Stimulated activated CD8-positive, alpha-beta memory T cell treated with anti-CD3 and anti-CD28 coated beads, Interleukin-7, amount 100 ng/mL, for 24 hours (primary cell): ENCODE data around the gene LDAH.

Experiments used
- DNase-seq: peaks from one replicate; pipeline ENCODE4 v3.0.0-alpha.2; 2020; ENCODE audit warnings: low read depth

Gene LDAH

DNA sequence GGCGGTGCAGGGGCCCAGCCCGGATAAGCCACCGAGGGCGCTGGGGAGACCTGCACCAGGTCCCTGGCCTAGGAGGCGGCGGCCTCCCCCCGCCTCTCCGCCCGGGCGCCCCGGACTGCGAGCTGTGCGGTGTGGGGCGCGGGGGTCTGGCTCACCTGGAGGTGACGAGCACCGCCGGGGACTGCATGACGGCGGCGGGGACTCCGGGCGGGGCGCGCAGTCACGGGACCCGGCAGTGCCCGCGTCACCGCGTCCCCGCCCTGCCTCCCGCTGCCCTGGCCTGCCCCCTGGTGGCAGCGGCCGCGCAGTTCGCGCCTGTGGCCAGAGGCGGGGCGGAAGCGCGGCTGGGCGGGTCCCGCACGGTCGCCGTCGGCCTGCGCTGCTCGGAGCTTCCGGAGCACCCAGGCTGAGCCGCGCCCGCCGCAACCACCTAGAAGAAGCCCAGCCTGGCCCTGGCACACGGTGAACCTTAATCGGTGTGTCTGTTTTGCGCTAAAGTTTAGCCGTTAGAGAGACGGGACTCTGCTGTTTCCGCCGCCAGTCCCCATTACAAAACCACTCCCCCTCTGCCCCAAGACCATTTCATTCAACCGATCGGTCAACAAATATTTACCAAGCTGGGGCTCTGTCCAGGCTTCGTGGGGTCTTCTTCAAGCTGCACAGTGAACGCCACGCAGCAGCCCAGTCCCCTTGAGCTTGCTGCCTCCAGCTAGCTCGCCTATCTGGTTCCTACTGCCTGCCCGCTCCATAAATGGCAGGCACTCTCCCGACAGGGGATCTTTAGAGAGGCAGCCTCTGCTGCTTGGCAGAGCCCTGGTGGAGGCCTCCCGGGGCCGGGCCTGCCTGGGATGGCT is 171.8 kb downstream of the LDAH start, which contains the start of gene HS1BP3:
Gene HS1BP3, minus strand, starts transcription at position 222 of the 854 bp plus-strand sequence. Its CDS starts 35 bp downstream, at position 187.
- peak; percentile 66 for DNase-seq

DNA sequence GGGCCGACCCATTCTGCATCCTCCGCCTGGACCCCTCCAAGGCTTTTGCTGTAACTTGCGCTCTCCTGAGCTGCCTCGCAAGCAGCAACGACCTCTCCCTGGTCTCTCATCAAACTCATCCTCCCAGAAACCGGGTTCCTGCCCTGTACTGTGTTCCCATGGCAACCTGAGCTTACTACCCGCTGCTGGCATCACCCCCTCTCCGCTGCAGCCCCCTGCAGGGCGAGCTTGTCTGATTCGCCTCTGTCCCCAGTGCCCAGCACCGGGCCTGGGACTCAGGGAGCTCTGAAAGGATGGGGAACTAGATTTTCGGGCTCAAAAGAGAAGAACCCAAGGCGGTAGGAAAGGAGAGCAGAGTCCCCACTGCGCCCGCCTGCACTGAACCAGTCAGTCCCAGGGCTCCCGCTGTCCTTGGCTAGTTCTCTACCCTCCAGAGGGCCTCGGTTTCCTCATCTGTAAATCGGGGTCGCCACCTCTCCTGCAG is 172.5 kb downstream of the LDAH start:
- DNase-seq = no peak

DNA sequence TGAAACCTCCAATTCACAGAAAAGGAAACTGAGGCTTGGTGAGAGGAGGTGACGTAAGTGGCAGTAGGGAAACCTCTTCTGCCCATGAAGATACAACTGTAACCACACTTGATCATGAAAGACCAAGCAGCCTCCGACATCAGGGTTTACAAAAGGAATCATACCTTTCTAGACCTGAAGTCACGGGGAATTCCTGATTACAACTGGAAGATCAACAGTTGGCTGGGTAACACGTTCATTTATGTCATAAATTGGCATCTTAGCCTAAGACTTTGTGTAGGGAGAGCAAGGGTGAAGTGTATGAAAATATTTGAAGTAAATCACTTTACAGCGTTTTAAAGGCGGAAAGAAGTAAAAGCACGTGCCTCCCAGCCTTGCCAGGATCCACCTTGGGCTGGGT is 172.9 kb downstream of the LDAH start:
- no peak for DNase-seq

DNA sequence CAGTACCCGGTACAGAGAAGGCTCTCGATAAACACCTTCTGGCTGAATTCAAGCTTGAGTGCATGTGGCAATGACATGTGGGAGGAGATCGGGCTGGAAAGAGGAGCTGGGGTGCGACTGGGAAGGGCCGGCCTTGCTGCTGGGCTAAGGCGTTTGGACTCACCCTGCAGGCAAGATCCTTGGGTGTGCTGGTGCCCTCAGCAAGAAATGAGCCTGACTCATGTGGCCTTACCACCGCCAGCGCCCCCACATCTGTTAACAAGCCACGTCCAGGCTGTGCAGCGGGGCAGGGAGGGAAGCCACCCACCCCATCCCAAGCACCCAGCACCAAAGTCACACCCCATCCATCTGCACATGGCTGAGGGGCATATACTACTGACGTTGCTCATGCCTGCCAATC is 173.3 kb downstream of the LDAH start:
- no peak for DNase-seq

DNA sequence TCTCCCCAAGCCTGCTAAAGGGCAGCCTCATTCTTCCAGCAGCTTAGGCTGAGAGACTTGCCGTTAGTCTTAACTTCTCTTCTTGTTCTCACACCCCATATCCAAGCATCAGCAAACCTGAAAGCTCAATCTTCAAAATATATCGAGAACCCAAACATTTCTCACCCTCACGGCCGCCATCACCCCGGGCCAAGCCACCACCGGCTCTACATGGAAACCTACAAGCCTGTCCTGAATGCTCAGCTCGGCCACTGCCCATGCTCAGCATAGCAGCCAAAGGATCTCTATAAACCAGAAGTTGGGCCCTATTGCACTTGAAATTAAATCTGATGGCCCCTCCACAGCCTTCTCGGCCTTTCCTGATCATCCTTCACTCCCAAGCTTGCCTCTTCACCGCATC is 174.1 kb downstream of the LDAH start:
- DNase-seq = no peak

DNA sequence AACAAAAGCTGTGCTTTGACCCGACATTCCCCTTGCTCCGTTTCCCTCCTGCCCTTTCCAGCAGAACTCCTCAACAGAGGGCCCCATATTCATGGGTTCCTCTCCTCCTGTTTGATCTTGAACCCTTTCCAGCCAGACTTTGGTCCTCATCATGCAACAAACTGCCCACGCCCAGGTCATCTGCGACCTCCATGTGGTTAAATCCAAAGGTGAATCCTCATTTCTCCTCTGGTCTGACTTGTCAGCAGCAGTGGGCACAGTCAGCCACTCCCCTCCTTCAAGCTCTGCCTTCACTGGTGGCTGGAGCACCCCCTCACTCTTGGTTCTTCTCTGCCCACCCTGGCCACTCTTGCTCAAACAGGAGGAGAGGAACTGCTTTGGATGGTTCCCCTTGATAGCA is 174.7 kb downstream of the LDAH start:
- DNase-seq = no peak

DNA sequence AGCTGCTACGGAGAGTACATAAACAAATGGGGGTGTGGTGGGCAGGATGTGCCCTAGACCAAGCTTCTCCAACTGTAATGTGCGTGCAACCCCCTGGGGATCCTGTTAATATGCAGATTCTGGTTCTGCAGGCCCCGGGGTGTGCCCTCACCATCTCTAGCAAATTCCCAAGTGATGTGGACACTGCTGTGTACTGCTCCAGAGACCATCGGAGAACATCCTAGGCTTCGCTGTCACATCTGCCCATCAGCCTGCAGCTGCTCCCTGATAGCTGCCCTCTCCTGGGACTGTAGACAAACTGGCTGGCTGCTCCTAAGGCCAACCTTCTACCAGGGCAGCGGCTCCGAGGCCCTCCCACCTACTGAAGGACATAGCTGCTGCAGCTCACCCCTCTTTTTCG is 175.2 kb downstream of the LDAH start:
- DNase-seq = no peak

DNA sequence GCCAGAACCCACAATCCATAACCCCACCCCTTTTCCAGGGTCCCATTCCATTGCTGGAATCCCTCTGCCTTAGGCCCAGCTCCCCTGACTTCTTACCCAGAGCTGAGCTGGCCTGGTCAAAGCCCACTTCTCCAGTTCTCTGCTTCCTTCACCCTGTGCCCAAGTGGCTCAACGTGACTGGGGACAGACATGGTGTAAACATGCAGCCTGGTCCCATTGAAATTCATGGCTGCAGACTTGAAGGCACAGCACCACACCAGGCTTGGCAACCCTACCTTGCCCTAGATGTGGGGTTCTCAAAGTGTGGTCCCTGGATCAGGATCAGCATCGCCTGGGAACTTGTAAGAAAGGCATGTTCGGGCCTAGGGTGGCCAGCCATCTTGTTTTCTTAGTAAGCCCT is 175.7 kb downstream of the LDAH start:
- no peak for DNase-seq

DNA sequence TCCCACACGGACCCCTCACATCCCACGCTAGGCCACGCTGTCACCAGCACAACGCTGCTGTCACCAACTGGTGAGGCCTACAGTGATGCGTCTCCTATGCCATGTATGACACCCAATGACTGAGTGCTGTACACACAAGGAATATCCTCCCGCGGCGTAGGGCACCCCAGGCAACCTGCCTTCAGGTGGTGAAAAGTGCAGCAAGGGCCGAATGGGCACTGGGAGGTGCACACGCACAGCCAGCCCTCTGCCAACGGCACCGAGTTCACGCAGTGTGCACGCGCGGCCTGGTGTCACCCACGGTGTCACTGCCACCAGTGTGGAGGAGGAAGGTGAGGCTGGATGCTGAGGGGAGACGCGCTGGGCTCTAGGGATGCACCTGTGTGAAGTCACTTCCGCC is 176.5 kb downstream of the LDAH start:
- no peak for DNase-seq

DNA sequence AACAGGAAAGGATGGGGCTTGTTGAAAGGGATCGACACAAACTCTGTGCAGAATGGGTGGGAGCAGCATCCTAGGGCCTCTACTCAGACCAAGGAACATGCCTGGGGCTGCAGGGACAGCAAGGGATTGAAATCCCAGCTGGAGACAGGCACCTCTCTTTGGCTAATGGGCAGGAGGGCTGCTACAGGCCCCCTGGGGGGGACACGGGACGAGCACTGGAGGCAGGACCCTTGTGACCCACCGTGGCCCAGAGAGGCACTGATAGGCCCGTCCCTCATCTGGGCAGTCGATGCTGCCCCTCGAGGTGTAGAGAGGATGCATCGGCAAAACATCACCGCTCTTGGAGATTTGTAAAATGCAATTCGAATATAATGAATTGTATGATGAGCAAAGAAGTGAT is 177.1 kb downstream of the LDAH start:
- DNase-seq = no peak

DNA sequence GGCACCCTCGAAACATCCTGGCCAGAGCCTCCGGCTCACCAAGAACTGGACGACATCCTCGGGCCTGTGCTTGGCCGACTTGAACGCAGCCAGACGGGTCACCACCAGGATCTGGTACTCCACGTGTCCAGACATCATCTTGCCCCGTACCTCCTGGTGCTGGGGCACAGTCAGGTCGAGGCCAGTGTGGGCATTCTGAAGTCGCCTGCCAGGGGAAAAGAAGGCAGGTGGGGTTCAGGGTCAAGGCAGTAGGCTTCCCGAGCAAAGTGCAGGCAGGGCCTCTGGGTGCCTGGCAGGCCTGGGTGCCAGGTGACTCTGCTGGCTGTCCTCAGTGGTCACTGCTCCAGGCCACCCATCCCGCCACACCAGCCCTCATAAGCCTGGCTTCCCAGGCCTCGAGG is 177.6 kb downstream of the LDAH start:
- DNase-seq = no peak

DNA sequence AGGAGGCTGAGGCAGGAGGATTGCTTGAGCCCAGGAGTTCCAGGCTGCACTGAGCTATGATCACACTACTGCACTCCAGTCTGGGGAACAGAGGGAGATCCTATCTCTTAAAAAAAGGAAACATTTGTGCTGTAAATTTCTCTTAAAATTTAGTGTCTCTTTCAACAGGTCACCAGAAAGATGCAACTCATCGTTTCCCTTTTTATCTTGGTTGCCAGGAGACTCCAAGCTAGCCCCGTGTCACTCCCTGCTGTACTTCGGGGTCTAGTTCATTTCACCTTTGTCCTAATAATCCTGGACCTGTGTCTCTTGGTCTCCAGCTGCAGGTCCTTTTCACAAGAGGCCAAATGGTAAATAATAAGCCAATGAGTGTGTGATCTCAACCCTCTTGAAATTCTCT is 179.1 kb downstream of the LDAH start:
- DNase-seq = no peak

DNA sequence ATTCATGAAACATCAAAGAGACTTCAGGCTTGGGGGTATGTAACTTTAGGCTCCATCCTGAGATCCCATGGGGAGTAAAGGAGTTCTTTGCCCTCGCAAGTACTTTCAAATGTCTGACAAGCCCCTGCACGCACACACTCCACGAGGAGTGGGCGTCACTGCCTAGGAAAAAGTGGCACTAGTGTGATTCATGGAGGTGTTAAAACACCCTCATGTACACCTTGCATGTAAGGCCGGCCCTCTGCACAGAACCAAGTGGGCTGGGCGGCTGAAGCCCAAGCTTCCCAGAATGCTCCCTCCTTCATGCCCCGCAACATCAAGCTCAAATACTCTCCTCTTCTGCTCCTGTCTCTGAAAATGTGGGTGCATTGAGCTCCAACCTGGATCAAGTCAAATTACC is 179.8 kb downstream of the LDAH start:
- no peak for DNase-seq

DNA sequence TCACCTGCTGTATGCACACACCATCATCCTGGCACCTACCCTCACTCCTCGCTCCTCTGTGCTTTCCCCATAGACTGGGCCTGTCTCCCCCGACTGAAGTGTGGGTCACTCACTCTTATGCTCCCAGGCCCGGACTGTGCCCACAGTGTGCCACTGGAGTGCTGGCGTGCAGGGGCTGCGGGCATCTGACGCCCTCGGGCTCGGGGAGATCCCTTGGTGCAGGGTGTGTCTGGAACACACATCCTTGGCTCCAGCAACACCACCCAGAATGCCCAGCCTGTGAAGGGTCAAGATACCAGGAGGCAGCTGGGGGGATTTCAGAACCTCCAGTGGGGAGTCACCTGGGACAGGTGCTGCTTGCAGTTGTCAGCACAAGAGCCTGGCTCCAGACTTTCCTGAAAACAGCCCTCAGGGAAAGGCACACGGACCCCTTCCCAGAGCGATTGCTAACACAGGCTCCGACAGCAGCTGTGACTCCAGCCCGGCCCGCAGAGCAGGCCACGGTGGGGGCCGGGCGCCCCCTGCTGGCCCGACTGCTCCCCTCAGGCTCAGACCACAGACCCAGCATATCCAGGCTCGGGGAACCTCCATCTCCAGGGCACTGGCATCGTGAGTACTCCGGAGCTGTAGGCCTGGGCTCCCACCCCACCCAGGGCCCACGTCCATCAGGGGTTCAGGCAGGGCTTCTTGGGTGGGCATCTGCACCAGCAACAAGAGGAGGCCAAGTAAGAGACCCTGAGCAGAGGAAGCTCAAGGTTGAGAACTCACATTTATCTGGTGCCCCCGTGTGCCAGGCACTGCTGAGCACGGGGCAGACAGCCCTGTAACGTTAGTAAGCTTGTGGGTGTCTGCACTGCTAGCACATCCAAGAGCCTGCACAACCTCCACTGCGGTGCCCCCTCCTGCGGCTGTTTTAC is 180.6 kb downstream of the LDAH start:
- peak; percentile 53 for DNase-seq

DNA sequence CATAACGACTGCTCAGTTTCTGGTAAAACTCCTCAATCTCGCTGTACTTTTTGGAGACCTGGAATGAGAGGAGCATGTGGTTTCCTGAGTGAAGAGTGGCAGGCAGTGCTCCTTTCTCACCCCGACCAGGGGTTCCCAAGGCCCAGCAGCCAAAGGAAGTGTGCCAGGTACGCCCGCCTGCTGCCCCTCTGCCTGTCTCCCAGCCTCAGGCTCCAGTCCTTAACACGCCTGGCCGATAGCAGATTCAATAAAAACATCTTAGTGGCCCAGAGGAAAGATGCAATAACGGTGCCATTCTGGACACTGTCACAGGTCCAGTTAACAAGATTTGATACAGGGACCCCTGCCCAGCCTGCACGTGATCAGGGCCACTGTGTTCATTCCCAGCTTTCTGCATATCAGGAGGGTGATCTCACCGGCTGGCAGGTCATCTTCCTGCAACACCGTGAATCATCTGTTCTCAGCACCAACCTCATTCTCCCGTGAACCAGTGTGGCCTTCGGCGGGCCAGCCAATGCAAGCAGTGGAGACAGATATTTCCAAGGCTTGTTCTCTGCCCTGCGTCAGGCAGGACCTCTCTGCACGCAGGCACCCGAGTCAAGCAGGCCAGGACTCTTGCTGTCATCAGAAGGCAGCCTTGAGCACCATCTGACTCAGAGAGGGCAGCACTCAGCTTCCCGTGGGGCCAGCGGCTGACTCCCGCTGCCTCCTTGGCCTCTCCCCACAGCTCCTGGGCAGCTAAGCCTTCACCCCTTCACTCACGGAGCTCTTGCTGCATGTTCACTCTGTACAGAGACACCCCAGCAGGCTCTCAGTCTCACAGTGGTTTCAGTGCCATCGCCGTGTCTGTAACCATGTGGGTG is 181.5 kb downstream of the LDAH start:
- no peak for DNase-seq

DNA sequence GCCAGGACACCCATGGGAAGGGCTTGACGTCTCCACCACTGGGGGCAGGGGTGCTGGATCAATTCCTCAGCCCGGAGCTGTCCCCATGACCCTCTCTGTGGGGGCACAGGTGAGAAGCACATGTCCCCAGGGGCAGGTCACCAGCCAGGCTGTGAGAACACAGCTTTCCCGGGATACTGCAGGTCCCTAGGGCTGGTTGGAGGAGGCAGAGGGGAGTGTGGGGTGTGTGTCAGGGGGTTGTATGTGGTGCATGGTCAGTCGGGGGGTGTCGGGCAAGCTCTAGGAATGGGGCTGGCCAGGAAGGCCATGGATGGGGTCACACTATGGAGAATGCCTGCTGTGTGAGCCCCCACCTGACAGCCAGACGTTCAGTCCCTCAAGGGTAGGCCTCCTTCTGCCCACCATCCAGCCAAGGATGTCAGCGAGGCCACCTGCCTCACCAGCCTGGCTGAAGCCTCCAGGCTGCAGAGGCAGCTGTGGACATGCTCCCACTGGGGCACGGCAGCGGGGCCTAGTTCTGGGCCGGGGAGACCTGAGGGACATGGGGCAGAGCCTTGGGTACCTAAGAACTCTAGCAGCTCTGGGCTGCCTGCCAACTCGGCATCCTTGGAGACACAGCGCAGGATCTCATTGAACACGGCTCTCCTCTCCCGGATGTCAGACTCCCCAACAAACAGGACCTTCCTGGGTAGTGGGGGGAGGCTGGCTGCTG is 182.3 kb downstream of the LDAH start:
- no peak for DNase-seq

DNA sequence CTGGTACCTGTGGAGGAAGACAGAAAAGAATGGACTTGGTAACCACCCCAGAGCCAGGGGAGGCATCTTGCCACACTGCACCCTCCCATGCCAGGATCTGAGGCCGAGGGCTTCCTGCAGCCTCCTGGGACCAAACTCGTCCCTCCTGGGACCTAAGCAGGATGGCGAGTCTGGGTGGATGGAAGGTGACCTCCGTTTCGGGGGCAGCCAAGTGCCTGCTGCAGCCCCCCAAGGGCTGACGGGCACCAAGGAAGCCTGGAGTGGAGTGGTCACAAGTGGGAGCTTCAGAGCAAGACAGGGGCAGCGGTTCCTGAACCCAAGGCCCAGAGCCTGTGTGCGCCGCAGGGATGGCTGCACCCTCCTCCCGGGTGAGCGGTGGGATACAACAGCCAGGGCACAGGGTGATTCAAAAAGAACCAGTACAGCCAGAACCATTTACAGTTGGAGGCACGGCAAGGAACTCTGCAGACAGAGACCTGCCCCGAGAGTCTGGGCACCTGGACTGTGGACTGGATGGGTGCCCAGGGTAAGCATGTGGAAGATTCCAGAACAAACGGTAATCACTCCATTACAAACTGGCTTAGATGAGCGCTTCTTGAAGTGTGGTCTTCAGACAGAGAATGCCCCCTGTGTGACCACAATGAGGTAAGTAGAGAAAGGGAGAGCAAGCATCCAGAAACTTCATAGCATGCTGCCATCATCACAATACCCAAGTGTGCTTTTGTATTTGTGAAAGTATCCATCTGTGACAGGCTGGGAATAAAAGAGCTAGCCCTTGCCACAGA is 184.1 kb downstream of the LDAH start:
- DNase-seq = no peak

DNA sequence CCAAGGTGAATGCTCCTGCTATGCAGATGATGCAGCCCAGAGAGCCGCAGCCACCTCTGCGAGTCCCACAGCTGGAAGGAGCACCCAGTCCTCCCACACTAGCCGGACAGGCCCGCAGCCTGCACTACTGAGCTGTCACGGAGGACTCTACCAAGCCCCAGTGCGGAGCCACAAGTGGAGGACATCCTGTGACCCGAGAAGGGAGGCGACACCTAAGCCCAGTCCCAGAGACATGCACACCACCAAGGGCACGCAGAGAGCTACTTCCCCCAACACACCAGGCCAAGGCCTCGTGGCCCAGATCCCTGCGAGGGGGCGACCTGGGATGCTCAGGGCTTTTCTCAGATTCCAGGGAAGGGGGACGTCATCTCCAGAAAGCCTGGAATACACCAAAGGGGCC is 184.9 kb downstream of the LDAH start:
- no peak for DNase-seq

DNA sequence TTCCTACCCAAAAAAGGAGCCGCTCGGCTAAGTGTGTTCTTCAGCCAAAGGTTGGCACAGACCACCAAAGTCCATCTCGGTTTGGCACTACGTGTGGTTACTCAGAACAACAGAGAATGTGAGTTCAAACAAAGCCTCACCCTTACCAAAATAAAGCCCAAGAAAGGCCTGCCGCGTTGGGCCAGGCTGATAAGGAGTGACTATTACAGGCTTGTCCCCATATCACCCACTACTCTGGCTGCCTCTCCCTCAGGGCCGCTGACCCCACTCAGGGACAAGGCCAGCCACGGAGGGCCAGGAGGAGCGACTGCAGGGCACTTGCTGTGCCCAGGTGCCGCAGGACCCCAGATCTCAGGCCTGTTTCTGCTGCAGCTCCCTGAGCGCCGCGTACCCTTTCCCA is 185.8 kb downstream of the LDAH start:
- DNase-seq = no peak
